D341Med (cell line): ENCODE measurements around the gene SUCLG2.

Experiments used
- DNase-seq: peaks from one replicate; pipeline ENCODE4 v3.0.0; 2012; ENCODE audit warnings: low spot score

SUCLG2 gene

DNA sequence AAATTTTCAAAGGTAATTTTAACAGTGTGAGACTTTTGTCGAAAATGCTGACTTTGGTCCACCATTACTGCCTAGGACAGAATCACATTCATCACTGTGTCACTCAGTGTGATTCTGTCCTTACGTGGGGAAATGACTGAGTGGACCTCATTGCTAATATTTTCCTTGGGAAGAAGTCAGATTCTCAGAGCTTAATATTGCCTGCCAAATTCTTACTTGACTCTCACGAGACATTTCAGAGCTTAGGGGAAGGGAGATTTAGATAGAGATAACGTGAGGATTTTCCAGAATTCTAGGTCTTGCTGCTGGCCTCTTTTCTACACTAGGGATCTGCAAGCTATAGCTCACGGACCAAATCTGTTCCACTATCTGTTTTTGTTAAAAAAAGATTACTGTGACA, 270.4 kb downstream of the SUCLG2 start:
- DNase-seq, result no peak

- no peak for DNase-seq
These were observed 271.0 kb downstream of the SUCLG2 start for GRCh38 chr3:67383379-67383778.

DNA sequence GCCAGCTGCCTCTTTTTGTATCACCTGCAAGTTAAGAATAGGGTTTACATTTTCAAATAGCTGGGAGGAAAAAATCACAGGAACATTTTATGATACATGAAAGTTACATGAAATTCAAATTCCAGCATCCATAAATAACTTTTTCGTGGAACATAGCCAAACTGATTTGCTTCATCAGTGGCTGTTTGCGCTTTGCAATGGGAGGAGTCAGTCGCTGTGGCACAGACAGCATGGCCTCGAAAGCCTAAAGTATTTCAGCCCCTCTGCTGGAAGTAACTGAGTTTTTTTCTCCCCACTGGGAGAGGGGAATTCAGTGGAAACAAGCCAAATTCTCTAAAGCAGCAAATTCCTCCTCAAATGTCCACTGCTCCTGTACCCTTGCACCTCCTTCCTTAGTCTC, 271.9 kb downstream of the SUCLG2 start:
- DNase-seq, result no peak

DNA sequence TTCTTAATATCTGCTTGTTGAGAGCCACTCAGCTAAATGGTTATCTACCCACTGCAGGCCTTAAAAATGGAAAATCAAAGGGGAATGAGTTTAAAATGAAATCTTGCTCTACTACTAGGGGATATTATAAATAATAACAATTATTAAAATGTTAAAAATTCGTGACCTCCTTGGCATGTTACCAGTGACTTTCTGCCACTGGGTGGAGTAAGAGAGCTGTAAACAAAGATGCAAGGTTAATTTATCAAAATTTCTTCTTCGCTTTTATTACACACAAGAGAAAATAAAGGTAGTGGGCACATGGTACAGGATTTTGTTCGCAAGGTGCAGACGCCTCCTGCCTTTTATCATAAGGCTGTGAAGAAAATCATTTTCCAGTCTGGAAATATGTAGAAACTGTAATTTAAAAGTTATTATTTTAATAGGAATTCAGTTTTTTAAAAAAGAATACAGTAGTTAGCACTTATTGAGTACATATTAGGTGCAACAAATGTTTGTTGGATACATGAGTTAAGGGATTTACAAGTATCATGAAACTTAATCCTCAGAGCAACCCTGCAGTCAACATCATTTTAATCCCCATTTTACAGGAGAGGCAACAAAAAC, 272.6 kb downstream of the SUCLG2 start:
- no peak for DNase-seq

- DNase-seq, result no peak
These were observed 274.3 kb downstream of the SUCLG2 start for GRCh38 chr3:67380118-67380517.

DNA sequence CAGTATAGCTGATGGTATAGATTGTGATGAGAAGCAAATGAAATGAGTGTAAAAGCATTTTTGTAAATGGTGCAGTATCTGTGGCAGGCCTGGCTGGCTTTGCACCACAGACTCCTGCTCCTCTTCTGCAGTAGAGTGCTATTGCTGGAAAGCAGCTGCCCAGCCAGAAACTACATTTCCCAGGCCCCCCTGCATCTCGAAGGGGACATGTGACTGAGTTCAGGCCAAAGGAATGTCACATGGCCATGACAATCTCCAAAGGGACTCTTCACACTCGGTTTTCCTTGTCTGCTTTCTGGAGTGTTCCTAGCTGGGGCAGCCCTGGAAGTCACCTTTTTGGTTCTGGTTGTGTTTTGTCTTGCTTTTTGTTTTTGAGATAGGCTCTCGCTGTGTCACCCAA, 277.1 kb downstream of the SUCLG2 start:
- DNase-seq, result no peak

DNA sequence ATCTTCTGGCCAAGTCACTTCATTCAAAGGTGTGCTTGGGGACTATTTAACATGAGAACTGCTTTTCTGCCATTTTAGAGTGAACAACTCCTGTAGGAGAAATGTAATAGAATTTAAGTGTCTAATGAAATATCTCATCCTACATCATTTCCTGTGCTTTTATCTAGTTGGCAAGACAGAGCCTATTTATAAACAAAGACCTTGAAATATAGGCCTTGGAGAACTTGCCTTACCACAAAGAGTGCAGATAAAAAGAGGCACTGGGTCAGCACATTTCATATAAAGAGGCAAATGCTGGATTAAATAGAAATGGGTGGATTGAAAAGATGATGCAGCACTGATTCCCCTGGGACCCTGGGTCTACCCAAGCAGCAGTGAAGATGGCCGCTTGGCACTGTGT, 278.0 kb downstream of the SUCLG2 start:
- no peak for DNase-seq

DNA sequence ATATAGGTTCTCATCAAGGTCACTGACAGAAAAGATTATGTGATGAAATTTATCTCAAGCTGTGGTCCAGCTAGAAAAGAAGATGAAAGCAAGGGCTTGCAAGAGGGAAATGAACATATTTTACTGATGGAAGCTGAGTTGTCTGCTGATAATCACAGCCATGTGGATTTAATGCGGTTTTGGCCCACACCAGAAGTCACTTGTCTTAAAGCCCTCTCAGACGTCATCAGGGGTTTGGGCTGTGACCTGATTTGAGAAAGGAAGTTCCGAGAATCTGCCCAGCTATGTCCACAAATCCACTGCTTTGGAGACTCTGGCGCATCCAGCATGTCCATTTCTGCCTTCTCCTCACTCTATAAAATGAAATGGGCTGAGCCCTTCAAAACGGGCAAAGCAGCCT, 278.4 kb downstream of the SUCLG2 start:
- no peak for DNase-seq

DNA sequence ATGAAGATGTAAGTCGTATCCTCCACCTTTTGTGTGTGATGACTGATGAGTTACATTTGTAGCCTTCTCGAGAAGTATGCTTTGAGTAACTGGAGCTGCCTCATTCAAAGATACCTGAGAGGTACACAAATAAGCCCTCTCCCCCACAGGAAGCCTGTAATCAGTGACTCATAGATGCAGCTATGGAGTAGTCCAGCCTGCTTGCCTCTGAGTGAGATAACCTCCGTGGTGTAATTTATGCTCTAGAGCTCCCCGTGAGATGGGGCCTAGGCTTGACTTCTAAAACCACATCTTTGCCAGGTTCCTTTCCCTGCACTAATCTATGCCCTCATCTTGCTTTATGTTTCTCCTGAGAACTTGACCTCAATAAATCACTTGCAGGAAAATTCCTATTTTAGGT, 291.7 kb downstream of the SUCLG2 start:
- no peak for DNase-seq

DNA sequence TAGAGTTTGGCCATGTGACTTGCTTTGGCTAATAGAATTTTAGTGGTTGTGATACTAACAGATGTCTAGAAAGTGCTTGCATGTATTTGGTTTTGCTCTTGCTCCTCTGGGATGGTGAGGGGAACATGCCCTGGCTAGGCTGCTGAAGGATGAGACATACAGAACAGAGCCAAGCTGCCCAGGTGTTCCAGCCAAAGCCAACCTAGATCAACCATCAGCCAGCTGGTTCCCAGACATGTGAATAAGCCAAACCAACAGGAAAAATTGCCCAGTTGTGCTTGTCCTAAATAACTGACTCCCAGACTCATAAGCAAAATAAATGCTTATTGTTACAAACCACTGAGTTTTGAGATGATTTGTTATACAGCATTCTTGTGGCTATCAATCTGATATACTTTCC, 292.6 kb downstream of the SUCLG2 start:
- no peak for DNase-seq

DNA sequence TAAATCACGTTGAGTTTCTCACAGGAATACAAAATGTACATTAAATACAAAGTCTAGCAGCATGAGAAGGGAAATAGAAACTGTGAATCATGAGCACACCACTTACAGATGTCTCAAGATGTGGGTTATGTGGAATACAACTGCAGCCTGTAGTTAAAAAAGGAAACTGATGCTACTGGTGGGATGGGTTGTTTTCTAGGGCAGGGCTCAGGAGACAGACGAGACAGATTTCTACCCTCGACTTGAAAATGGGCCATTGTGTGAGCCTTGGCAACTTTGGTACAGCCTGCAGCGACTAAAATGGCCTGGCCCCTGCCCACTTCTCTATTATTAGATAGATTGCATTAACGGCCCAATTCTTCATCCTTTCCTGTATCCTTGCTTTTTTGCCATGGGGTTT, 293.1 kb downstream of the SUCLG2 start:
- no peak for DNase-seq

- peak; percentile 81 for DNase-seq
These were observed 296.6 kb downstream of the SUCLG2 start for GRCh38 chr3:67357610-67358458.

GRCh38 chr3:67349551-67350174, 304.7 kb downstream of the SUCLG2 start:
- no peak for DNase-seq

DNA sequence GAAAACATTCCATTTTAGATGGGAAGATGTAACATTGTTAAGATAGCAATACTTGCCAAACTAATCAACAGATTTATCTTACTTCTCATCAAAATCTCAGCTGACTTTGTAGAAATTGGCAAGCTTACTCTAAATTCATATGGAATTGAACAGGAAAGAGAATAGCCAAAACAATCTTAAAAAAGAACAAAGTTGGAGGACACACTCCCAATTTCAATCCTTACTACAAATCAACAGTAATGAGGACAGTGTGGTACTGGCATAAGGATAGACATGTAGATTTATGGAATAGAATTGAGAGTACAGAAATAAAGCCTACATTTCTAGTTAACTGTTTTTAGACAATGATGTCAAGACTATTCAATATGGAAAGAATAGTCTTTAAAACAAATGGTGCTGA, 308.3 kb downstream of the SUCLG2 start:
- no peak for DNase-seq

DNA sequence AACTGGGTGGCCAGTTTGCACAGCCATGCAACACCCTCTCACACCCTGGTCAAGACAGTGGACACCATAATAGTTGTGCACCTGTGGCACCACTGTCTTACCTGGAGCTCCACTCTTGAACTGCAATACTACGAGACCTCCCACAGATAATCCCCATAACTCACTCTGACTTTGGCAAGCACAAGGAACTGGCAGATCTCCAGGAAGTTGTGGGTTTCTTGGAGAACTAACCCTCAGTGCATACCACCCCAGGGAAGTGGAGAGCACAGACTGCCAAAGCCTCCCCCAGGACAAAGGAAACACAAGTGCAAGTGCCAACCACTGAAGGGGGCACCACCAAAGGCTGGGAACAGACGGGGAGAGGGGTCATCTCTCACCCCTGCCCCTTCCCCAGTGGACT, 318.6 kb downstream of the SUCLG2 start:
- DNase-seq, result no peak

GRCh38 chr3:67334588-67334987, 319.8 kb downstream of the SUCLG2 start:
- no peak for DNase-seq

- no peak for DNase-seq
These were observed 325.1 kb downstream of the SUCLG2 start for GRCh38 chr3:67329358-67329757.

DNA sequence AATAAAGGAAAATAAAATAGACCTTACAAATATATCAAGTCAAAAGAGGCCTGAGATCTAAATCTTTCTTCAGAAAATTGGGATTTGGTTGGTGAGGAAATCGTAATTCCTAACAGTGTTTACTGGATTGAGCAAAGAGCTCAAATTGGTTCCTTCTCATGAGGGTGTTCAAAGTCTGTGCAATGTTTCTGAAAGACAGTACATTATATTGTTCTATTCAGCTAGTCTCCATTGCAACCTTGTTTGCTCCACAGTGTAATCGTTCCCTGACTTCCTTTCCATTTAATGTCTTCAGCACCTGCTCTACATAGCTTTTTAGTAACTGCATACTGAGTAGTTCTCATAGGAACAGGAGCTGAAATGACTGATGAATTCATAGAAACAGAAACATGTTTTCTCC, 326.8 kb downstream of the SUCLG2 start:
- DNase-seq, result no peak

DNA sequence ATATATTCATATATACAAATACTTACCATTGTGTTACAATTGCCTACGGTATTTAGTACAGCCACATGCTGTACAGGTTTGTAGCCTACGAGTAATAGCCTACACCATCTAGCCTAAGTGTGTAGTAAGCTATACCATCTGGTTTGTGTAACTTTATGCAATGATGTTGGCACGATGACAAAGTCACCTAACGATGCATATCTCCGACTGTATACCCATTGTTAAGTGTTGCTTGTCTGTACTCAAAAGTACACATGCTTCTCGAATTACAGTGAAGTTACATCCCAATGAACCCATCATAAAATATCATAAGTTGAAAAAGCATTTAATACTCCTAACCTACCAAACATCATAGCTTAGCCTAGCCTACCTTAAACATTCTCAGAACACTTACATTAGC, 329.2 kb downstream of the SUCLG2 start:
- no peak for DNase-seq
